NCI-H1436 treated with DMSO at 0.1 percent for 48 hours (cell line): ENCODE data around the gene ADK.
"Not testable (repeated sequence)": the region's sequence is repeated elsewhere in the genome, so short reads cannot be mapped to it uniquely, and the experiment has no call there.

Source experiments
- DNase-seq: peaks from one replicate; lab custom pipeline; 2025; lab: John Stamatoyannopoulos, UW

Gene ADK

DNA sequence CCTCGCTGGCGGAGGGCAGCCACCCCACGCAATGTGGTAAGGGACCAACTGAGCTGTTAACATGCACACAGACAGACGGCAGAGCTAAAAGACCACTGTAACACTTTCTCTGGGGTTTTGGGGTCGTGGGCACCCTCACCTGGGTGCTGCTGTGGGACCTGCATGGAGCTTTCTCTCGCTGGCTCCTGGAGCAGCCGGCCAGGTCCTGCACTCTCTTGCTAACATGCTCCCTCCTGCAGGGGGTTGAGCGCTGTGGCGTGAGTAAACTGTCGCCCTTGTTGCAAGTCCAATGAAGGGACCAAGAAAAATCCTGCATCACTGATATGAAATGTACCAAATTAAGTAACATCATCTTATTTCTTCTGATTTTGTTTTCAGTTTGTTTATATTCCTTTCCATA is 92.0 kb downstream of the ADK start:
- no peak for DNase-seq

DNA sequence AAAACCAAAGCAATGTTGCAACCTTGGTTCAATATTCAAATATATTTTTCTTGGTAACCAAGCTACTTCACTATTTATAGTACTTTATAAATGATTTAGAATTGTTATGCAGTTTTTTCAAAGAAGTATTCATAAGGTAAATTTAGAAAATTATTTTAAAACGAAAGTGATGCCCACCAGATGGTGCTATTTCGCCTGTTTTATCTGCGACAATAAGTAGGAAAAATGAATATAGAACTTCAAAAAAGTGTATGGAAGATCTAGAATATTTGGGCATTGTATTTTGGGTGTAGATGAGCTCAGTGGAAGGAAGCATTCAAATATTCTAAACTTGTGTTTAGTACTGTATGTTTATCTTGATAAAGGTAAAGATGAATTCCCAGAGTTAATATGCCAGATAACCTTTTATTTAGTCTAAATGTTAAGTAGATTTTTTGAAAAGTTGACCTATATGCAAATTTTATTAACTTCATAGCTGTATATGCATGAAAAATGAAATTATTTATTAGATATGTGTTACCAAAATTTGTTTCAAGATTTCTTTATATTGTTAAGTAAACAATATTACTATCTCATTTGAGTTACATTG is 93.2 kb downstream of the ADK start:
- no peak for DNase-seq

DNA sequence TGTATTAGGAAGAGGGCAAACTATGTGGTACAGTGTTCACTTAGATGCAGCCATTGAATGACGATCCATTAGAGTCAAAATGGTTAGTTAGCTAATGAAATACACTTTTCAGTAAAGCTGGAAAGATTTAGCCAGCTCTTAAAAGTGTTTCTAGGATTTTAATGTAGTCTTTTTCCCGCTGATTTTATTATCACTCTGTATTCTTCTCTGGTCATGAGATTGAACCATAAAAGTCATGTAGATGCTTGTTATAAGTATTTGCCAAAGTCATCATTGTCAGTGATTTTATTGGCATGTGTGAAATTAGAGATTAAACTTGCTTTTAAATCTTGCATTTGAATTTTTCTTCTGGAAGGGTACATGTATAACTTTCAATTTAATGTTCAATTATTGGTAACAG is 93.8 kb downstream of the ADK start:
- DNase-seq = no peak

DNA sequence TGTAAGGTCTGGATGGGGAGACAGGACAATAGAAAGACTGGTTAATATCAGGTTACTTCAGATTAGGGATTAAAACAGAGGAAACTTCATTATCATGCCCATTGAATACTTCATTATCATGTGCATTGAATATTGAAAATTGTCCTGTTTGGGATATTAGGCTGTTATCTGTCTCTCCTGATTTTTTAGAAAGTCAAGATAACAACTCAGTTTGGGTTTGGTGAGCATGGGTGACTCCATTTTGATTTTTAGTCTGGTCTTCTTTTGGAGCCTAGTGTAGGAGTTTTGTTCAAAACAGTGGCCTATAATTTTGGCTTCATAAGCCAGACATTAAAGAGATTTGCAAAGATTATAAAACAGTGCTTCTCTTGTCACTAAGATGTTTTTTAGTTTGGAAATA is 95.5 kb downstream of the ADK start:
- no peak for DNase-seq

DNA sequence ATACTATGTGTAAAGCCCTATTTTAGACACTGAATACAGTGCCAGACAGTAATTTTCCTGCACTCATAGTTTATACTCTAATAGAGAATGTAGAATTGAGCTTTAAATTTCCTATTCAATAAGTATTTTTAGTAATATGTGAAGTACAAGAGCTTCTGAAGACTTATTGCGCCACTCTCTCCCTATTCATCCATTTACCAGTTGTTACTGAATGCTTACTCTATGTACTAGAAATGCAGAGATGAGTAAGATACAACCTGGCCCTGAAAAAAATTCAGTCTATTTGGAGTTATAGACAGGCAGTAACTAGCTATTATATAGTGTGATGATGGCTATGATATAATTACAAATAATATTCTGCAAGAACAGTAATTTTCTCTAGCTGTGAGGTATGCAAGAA is 98.8 kb downstream of the ADK start:
- no peak for DNase-seq

DNA sequence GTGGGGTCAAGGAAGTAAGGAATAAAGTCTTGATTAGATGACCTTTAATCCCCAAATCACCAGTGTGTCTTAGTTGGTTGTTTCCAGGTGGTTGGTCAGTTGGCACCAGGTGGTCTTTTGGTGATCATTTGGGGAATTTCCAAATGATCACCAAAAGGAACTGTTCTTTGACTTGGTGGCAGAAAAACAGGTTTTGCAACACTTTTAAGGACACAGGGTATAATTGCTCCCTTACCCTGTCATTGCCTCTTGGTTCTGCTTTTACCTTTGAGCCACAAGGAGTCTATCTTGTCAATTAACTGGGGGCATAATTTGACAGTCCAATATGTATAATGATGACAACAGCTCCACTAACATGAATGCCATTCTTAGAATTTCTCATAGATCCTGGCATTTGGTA is 104.2 kb downstream of the ADK start:
- DNase-seq = no peak

DNA sequence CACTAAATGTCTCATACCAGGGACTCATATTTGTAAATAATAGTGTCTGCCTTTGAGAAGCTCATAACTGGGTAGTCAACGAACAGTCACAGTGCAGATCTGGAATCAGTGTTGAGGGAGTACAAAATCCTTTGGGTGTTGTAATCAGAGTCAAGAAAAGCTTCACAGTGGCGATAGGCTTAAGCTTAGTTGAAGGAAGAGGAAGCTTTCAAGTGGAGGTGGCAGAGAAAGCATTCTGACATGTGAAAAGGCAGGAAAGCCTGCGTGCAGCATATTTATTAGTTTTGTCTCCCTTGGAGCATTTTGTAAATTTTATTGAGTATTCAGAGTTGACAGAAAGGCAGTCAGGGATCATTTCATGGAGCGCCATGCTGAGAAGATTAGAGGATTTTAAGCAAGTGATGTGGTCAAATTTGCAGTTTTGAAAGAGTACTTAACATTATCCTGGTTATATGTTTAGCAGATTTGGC is 104.9 kb downstream of the ADK start:
- DNase-seq = no peak

DNA sequence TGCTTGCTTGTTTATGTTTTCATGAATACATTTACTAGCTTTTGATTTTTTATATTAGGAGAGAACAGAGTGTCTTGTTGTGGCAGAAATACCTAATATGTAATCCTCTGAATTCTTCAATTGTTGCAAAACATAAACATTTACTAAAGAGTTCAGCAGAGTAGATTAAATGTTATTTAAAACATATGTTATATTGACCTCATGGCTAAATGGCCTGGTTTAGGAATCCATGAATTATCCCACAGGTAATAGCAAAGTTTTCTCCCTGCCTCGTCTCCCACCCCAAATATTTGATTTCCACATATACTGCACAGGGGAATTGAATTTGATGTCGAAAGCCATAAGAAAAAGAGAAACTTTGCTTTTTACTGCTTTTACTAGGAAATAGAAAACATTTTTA is 111.8 kb downstream of the ADK start:
- DNase-seq = no peak

DNA sequence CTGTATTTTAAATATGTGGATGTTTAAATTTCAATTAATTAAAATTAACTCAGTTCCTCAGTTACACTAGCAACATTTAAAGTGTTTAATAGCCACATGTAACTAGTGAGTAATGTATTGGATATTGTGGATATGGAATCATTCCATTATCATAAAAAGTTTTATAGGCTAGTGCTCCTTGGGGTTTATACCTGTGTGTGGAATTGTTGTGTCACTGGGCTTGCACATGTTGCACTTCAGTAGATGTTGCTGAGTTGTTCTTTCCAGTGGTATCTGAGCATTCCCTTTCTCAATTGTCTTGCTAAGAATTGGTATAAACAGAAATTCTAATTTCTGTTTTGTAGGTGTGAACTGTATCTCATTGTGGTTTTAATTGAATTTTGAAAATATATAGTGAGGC is 113.0 kb downstream of the ADK start:
- no peak for DNase-seq

DNA sequence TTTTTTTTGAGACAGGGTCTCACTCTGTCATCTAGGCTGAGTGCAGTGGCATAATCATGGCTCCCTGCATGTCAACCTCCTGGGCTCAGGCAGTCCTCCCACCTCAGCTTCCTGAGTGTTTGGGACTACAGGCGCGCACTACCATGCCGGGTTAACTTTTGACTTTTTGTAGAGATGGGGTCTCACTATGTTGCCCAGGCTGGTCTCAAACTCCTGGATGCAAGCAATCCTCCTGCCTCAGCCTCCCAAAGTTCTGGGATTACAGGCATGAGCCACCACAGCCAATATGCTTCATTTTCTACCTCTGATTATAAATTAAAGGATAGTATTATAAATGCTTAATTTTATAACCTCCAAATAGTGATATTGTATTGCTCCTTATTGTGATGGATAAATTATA is 121.3 kb downstream of the ADK start:
- no peak for DNase-seq

DNA sequence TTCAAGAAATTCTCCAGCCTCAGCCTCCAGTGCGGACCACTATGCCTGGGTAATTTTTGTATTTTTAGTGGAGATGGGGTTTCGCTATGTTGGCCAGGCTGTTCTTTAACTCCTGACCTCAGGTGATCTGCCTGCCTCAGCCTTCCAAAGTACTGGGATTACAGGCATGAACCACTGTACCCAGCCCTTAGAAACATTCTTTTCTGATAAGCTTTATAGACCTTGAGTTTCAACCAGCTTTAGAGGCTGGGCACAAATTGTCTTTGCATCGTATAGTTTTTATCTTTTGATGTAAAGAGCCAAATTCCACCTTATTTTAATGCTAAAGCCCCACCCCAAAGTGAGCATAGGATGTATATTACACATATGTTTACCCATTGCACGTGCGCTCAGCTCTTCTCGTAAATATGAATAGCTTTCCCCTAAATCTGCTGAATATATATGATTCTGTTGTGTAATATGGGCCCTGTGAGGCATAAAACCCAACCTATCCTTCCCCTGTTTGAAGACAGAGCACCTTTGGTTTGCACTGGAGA is 124.8 kb downstream of the ADK start:
- DNase-seq = no peak

DNA sequence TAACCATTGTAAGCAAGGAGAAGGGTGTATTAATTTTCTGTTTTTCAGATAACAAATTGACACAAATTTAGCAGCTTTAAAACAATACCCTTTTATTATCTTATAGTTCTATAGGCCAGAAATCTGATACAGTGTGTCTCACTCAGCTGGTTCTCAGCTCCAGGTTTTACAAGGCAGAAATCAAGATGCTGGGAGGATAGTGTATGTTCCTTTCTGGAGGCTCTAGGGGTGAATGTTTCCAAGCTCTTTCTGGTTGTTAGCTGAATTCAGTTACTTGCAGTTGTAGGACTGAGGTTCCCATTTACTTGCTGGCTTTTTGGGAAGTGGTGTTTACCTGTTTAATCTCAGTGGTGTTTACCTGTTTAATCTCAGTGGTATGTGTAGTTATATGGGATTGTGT is 125.4 kb downstream of the ADK start:
- DNase-seq = no peak

DNA sequence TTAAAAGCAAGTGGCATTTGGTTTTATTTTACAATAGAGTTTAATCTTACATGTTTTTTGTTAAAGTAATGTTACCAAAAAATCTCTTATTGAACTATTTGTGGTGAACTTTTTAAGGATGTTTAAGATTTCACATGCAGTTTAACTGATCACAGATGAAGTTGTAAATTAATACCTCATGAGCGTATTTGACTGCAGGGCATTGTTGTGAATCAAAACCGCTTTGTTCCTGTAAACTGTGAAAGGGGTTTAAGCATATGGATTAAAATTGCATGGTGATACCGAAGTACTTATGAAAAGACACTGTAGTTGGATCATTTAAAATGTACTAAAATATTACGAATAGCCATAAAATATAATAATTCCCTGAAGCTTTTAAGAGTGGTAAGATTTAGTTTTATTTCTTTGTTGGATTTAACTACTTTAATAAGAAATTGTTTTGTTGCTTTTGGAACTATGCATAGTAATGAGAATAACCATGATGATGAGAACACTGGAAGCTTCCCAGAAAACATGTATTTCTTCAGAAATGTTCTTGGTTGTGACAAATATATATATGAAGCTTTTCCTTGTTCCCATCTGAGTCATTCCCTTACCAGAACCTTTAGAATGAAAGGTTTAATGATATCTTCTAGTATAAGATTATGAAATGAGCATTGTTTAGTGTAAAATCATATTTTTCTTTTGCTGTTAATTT is 131.3 kb downstream of the ADK start:
- no peak for DNase-seq

DNA sequence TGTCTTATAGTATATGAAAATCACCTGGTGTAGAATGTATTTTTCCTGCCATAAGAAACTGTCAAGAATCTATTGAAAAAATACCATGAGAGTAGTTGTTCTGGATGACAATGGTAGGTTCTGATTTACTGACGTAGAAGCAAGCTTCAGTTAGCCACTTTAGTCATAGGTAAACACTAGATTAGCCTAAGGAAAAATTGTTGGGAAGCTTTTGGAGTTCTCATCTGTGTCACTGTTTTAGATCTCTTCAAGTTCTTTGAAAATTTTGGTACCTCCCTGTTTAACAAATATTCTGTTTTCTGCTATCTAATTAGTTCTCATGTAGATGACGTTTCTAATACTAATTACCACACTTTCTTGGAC is 131.8 kb downstream of the ADK start:
- no peak for DNase-seq

DNA sequence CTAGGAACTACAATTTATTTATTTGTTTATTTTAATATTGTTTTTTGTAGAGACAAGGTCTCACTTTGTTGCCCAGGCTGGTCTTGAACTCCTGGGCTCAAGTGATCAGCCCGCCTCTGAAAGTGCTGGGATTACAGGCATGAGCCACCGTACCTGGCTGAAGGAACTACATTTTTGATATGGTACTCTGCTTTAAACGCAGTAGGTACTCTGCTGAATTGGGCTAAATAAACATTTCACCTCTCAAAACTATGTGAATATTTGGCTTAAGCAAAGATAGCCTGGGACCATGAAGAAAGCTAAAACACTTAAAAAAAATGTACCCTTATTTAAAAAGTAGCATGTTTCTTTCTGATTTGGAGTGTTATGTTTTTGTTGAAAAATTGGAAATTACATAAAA is 138.2 kb downstream of the ADK start:
- no peak for DNase-seq

DNA sequence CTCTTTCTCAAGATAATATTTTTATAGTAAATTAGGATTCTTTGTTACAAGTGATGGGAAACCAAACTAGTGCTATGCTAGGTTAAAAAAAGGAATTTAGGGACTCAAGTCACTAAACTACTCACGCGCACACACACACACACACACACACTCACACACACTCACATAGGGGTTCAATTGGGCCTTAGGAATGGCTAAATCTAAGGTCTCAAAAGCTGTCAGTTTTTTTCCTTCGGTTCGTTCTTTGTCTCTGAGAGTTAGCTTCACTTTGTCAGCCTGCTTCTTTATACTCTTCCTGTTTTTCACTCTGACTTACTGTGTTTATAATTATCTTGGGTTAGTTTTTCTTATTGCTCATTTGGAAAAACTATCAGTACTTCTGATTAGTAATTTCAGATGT is 138.9 kb downstream of the ADK start:
- no peak for DNase-seq

DNA sequence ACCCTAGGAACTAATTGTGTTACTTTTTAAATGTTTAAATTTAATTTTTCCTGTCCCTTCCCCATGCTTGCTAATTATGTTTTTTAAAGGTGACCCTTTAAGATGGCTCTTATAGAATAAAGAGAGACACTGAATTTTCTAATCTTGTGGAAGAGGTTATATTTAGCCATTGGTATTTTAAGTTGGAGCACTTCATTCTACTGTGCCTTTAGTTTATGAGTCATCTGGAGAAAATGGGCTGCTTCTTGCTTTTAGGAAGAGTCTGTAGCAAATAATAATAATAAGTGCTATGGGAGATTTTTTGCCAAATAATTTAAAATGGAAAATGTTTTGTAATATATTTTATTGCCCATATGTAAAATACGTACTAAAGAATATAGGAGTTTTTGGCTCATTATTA is 139.7 kb downstream of the ADK start:
- DNase-seq = no peak

DNA sequence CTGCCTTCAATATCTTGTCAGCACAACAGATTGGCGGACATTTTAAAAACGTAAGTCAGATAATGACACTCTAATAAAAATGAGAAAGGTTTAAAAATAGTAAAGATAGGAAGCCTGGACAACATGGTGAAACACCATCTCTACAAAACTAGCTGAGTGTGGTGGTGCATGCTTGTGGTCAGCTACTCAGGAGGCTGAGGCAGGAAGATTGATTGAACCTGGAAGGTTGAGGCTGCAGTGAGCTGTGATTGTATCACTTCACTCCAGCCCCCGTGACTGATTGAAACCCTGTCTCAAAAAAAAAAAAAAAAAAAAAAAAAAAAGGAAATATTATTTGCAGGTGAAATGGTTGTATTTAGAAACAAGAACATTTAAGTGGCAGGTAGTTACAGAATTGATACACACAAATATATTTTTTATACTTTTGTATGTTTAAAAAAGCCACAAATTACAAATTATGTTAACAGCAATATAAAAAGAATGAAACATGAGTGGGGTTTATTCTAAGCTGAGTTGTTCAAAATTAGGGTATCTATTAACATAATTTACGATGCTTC is 141.9 kb downstream of the ADK start:
- peak; percentile 17 for DNase-seq

DNA sequence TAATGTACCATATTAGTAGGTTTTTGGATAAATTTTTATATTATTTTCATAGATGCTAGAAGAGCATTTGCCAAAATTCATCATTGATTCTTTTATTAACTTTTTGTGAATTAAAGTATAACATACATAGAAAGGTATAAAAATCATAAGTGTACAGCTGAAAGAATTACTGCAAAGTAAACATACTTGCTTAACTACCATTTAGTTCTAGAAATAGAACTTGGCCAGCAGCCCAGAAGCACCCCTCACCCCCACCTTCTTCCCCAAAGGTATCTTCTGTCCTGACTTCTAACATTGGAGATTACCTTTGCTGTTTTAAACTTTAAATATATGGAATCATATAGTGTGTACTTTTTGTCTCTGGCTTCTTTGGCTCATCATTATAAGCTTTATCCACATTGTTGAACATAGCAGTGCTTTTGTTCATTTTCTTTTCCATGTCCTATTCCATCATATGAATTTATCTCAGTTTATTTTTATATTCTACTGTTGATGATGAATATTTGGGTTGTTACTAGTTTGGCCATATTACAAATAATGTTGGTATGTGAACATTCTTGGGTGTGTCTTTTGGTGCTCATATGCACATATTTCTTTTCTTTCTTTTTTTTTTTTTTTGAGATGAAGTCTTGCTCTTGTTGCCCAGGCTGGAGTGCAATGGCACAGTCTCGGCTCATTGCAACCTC is 142.8 kb downstream of the ADK start:
- peak; percentile 11 for DNase-seq

DNA sequence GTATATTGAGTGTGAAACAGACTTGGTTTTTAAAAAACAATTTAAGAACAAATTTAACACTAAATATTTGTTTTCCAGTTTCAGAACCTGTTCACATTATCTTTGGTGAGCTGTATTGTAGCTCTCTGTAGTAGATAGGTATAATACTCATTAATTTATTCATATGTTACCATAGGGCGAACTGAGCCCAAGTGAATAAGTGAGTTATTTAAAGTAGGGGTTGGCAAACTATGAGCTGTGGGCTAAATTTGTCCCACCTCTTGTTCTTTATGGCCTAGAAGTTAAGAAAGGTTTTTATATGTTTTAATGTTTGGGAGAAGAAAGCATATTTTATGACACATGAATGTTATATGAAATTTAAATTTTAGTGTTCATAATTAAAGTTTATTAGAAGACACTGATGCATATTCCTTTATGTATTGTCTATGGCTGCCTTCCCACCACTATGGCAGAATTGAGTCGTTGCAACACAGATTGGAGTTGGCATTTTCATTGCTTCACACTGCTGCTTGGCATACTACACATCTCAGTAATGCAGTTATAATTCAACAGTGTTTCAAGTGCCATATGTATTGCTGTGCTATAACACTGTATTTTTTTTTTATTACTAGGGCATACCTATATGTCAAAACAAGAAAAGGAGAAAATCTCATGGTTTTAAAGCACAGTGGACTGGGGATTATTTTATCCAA is 146.5 kb downstream of the ADK start:
- no peak for DNase-seq

DNA sequence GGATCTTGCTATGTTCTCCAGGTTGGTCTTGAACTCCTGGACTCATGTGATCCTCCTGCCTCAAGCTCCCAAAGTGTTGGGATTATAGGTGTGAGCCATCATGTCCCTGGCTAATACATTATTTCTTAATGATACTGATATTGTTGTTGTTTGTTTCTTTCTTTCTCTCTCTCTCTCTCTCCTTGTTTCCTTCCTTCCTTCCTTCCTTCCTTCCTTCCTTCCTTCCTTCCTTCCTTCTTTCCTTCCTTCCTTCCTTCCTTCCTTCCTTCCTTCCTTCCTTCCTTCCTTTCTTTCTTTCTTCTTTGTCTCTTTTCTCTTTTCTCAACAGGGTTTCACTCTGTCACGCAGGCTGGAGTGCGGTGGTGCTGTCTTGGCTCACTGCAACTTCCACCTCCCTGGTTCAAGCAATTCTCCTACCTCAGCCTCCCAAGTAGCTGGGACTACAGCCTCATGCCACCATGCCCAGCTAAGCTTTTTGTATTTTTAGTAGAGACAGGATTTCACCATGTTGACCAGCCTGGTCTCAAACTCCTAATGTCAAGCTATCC is 149.1 kb downstream of the ADK start:
- not testable (repeated sequence) for DNase-seq

DNA sequence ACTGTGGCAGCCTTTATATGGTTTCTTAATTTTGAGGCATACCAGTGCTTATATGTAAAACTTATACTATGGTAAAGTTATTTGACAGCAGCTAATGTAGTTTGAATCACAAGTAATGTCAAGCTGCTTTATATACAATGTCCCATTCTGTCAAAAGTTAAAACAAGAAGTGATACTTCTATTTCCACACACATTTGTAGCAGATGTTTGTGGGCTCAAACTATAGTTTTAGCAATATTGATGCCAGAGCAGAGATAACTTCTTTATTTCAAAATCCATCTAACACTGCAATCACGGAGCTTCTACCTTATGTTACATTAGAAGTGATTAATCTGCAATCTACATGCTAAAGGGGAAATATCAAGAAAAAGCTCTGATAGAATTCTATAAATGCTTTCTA is 149.6 kb downstream of the ADK start:
- no peak for DNase-seq
